HepG2 (cell line): ENCODE results near the gene SLC19A3. TPM values are rescaled to one million over a fixed set of nuclear protein-coding genes. Genes with fewer than 3 reads are reported as not detected.
A peak's percentile ranks its signal among the peaks of the same experiment; 100 is the strongest.

Experiments
- ATF7 ChIP-seq, 2 experiments: fragments of 450-650 bp in 1 of 2; sonication (generic) in 1 of 2; formaldehyde crosslinking in 1 of 2; IDR thresholded peaks; 2 replicates each; pipeline versions ENCODE4 v1.4.0 to v1.6.1; 2016 to 2020; ENCODE audit warnings: antibody characterized with exemption in 1 of 2, mild to moderate bottlenecking in 1 of 2, missing genetic modification reagents in 1 of 2
- FOXA1 ChIP-seq, 2 experiments: fragments of 450-650 bp in 1 of 2; sonication (generic) in 1 of 2; formaldehyde crosslinking in 1 of 2; IDR thresholded peaks; 2 replicates each; pipeline versions ENCODE4 v1.4.0 to v1.6.1; 2016 to 2020; ENCODE audit warnings: missing genetic modification reagents in 1 of 2
- HMG20B ChIP-seq: conservative IDR thresholded peaks from 2 replicates; pipeline ENCODE4 v1.6.1; 2016; ENCODE audit warnings: missing genetic modification reagents, missing compliant biosample characterization
- MED13 ChIP-seq: sonication (generic); formaldehyde crosslinking; IDR thresholded peaks from 2 replicates; pipeline ENCODE4 v1.5.0; 2020; ENCODE audit warnings: missing genetic modification reagents
- MTA1 ChIP-seq: sonication (generic); formaldehyde crosslinking; IDR thresholded peaks from 2 replicates; pipeline ENCODE4 v1.4.0; 2020; ENCODE audit warnings: missing genetic modification reagents, mild to moderate bottlenecking, borderline replicate concordance
- REL ChIP-seq: sonication (generic); formaldehyde crosslinking; conservative IDR thresholded peaks from 2 replicates; pipeline ENCODE4 v1.8.0; 2022; ENCODE audit warnings: mild to moderate bottlenecking, missing genetic modification reagents, moderate library complexity
- RERE ChIP-seq: IDR thresholded peaks from 2 replicates; pipeline ENCODE4 v1.6.1; 2016; ENCODE audit warnings: low read depth, missing genetic modification reagents, missing compliant biosample characterization
- RORA ChIP-seq: sonication (generic); formaldehyde crosslinking; IDR thresholded peaks from 2 replicates; pipeline ENCODE4 v1.5.0; 2020; ENCODE audit warnings: mild to moderate bottlenecking, missing genetic modification reagents, moderate library complexity
- SMAD9 ChIP-seq: sonication (generic); formaldehyde crosslinking; IDR thresholded peaks from 2 replicates; pipeline ENCODE4 v1.5.1; 2020; ENCODE audit warnings: mild to moderate bottlenecking, missing genetic modification reagents
- SMC3 ChIP-seq: IDR thresholded peaks from 2 replicates; pipeline ENCODE4 v1.6.1; 2011; ENCODE audit warnings: low read length, improper control_type of control experiment
- STAT6 ChIP-seq: sonication (generic); formaldehyde crosslinking; IDR thresholded peaks from 2 replicates; pipeline ENCODE4 v1.4.0; 2020; ENCODE audit warnings: missing genetic modification reagents, mild to moderate bottlenecking, borderline replicate concordance
- TSC22D2 ChIP-seq: sonication (generic); formaldehyde crosslinking; IDR thresholded peaks from 2 replicates; pipeline ENCODE4 v1.5.1; 2020; ENCODE audit warnings: missing genetic modification reagents, mild to moderate bottlenecking, borderline replicate concordance
- XBP1 ChIP-seq: sonication (generic); formaldehyde crosslinking; IDR thresholded peaks from 2 replicates; pipeline ENCODE4 v1.5.0; 2020; ENCODE audit warnings: missing genetic modification reagents
- ZNF652 ChIP-seq: IDR thresholded peaks from 2 replicates; pipeline ENCODE4 v1.6.1; 2016; ENCODE audit warnings: low read depth, borderline replicate concordance
- ZNF703 ChIP-seq: sonication (generic); formaldehyde crosslinking; IDR thresholded peaks from 2 replicates; pipeline ENCODE4 v1.5.1; 2020; ENCODE audit warnings: missing genetic modification reagents, mild to moderate bottlenecking, moderate library complexity, borderline replicate concordance
- polyA plus RNA-seq, 8 experiments: library from polyadenylated mRNA; depleted of rRNA in 3 of 8; stranded (reverse) in 7 of 8; unstranded in 1 of 8; fragments of >200 nt; fragmentation: Illumina TruSeq in 4 of 8; extraction: Trizol in 4 of 8; gene quantifications; 2 replicates each; pipeline versions ENCODE4 v1.2.1 to v1.2.3, GENCODE V29; 2011 to 2016; ENCODE audit warnings: low read depth in 4 of 8, missing spikeins in 1 of 8, mixed read lengths in 1 of 8; ENCODE audit not compliant: insufficient read depth in 1 of 8
- total RNA-seq, 5 experiments: library from RNA; depleted of rRNA; stranded (reverse); fragments of >200 nt; fragmentation: Illumina TruSeq; extraction: Trizol; gene quantifications; 2 replicates each; pipeline ENCODE4 v1.2.3, GENCODE V29; 2016; ENCODE audit warnings: low read depth in 1 of 5
- TF ChIP-seq, protein P1 (sequence below): sonication (generic); formaldehyde crosslinking; IDR thresholded peaks from 2 replicates; pipeline ENCODE4 v1.4.0; 2020; ENCODE audit warnings: mild to moderate bottlenecking, missing genetic modification reagents
- TF ChIP-seq, protein P2 (sequence below): sonication (generic); formaldehyde crosslinking; IDR thresholded peaks from 2 replicates; pipeline ENCODE4 v1.4.0; 2020; ENCODE audit warnings: low read depth, missing genetic modification reagents

Gene SLC19A3
- total and polyA plus RNA-seq, 2 of the 13 experiments (the other 11 are each of a cell fraction or from before 2014, with no cell fraction given), result 2.3 to 5.2 TPM

GRCh38 chr2:227653419-227653818 lies 64.4 kb downstream of the SLC19A3 start (continued):
- TF ChIP-seq STAT6 (no peak), MTA1 (CRISPR knock-in tag) (no peak), RERE (no peak), TSC22D2 (CRISPR knock-in tag) (no peak), SMC3 (peak; percentile 5; the same call in 1 of the 2 replicates), XBP1 (CRISPR knock-in tag) (no peak), FOXA1 (IDR thresholded peaks at IDR 0.05) (no peak), FOXA1 (CRISPR knock-in tag; IDR thresholded peaks at IDR 0.05) (peak; percentile 70), HMG20B (CRISPR knock-in tag) (no peak), ZNF652 (CRISPR knock-in tag) (no peak), ZNF703 (no peak), REL (CRISPR knock-in tag) (no peak), ATF7 (IDR thresholded peaks at IDR 0.05) (no peak), ATF7 (CRISPR knock-in tag; IDR thresholded peaks at IDR 0.05) (no peak), RORA (CRISPR knock-in tag) (no peak), SMAD9 (CRISPR knock-in tag) (no peak), MED13 (CRISPR knock-in tag) (no peak)
- TF ChIP-seq, protein P1, sequence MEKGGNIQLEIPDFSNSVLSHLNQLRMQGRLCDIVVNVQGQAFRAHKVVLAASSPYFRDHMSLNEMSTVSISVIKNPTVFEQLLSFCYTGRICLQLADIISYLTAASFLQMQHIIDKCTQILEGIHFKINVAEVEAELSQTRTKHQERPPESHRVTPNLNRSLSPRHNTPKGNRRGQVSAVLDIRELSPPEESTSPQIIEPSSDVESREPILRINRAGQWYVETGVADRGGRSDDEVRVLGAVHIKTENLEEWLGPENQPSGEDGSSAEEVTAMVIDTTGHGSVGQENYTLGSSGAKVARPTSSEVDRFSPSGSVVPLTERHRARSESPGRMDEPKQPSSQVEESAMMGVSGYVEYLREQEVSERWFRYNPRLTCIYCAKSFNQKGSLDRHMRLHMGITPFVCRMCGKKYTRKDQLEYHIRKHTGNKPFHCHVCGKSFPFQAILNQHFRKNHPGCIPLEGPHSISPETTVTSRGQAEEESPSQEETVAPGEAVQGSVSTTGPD, result no peak
- TF ChIP-seq, protein P2, sequence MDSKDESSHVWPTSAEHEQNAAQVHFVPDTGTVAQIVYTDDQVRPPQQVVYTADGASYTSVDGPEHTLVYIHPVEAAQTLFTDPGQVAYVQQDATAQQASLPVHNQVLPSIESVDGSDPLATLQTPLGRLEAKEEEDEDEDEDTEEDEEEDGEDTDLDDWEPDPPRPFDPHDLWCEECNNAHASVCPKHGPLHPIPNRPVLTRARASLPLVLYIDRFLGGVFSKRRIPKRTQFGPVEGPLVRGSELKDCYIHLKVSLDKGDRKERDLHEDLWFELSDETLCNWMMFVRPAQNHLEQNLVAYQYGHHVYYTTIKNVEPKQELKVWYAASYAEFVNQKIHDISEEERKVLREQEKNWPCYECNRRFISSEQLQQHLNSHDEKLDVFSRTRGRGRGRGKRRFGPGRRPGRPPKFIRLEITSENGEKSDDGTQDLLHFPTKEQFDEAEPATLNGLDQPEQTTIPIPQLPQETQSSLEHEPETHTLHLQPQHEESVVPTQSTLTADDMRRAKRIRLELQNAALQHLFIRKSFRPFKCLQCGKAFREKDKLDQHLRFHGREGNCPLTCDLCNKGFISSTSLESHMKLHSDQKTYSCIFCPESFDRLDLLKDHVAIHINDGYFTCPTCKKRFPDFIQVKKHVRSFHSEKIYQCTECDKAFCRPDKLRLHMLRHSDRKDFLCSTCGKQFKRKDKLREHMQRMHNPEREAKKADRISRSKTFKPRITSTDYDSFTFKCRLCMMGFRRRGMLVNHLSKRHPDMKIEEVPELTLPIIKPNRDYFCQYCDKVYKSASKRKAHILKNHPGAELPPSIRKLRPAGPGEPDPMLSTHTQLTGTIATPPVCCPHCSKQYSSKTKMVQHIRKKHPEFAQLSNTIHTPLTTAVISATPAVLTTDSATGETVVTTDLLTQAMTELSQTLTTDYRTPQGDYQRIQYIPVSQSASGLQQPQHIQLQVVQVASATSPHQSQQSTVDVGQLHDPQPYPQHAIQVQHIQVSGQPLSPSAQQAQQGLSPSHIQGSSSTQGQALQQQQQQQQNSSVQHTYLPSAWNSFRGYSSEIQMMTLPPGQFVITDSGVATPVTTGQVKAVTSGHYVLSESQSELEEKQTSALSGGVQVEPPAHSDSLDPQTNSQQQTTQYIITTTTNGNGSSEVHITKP (CRISPR knock-in tag), result no peak
